ENCODE measurements around the gene FOLR3. TPM values are rescaled to one million over a fixed set of nuclear protein-coding genes. Genes with fewer than 3 reads are reported as not detected.
"Not testable (repeated sequence)": the region's sequence is repeated elsewhere in the genome, so short reads cannot be mapped to it uniquely, and the experiment has no call there.

The FOLR3 gene
- total RNA-seq, 2 experiments from 2014 or later: not detected

- BruUV-seq (replicated peaks): no TSS peak
- POLR2A ChIA-PET: no interaction called here
- Histone ChIP-seq H3K36me3 (ENCODE audit: insufficient read depth, low read length) (no peaks in the 10 kb centered on the region), H3K4me3 (ENCODE audit: low read depth, low read length, poor library complexity, severe bottlenecking) (no peak overlapping the region), H2AFZ (ENCODE audit: low read length) (no peak overlapping the region), H3K4me2 (ENCODE audit: low read length) (no peak overlapping the region), H3K79me2 (ENCODE audit: insufficient read depth, low read depth, low read length) (no peaks in the 10 kb centered on the region), H3K9me2 (ENCODE audit: insufficient read depth, low read length) (no peaks in the 10 kb centered on the region), H3K9me3 (ENCODE audit: low read length) (no peaks in the 10 kb centered on the region), H3K27ac (ENCODE audit: low read depth, low read length, poor library complexity, severe bottlenecking) (no peak overlapping the region), H3K4me1 (ENCODE audit: insufficient read depth, low read length, poor library complexity, severe bottlenecking) (no peaks in the 10 kb centered on the region), H4K20me1 (ENCODE audit: insufficient read depth, low read length) (no peaks in the 10 kb centered on the region)
- TF ChIP-seq EZH2phosphoT487 (IDR thresholded peaks at IDR 0.05; ENCODE audit: borderline replicate concordance, low read depth, low read length): no peak
- intact Hi-C loops (cut with micrococcal nuclease; ENCODE audit: unreplicated experiment): no loop called here
- CTCF ChIA-PET (ENCODE audit: unreplicated experiment): no interaction called here
- DNase-seq (ENCODE audit: low spot score): no peak
These were observed 5.5 kb downstream of the FOLR3 start for GRCh38 chr11:72141066-72141465.

- POLR2A ChIA-PET; BruUV-seq (replicated peaks); H3K79me2 ChIP-seq (ENCODE audit: insufficient read depth, low read depth, low read length): not testable (repeated sequence)
These were observed 6.6 kb downstream of the FOLR3 start for GRCh38 chr11:72142086-72142485.

DNA sequence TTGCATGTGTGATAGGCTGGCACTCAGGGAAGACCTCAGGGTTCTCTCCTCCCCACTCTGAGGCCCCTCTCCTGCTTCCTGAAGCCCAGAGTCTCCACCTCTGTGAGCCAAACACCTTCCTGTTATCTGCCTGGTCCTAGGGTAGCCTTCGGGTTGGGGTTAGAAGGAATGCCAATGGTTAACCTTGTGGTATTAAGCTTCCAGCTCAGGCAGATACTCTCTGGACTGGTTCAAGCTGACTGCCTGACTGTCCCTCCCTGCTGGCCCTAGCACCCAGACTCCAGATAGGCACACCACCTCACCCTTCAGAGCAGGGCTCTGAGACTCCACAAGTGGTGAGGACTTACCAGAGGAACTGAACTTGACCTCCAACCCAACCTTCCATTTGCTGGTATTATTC, 7.0 kb downstream of the FOLR3 start:
- POLR2A ChIA-PET: not testable (repeated sequence)

More at GRCh38 chr11:72142086-72142485, 6.6 kb downstream of the FOLR3 start:
- H3K27ac ChIP-seq (ENCODE audit: low read depth, low read length, poor library complexity, severe bottlenecking); H4K20me1 ChIP-seq (ENCODE audit: insufficient read depth, low read length); DNase-seq (ENCODE audit: low spot score); H3K9me2 ChIP-seq (ENCODE audit: insufficient read depth, low read length); H2AFZ ChIP-seq (ENCODE audit: low read length); H3K4me1 ChIP-seq (ENCODE audit: insufficient read depth, low read length, poor library complexity, severe bottlenecking); H3K9me3 ChIP-seq (ENCODE audit: low read length); intact Hi-C loops (cut with micrococcal nuclease; ENCODE audit: unreplicated experiment); CTCF ChIA-PET (ENCODE audit: unreplicated experiment); H3K36me3 ChIP-seq (ENCODE audit: insufficient read depth, low read length); H3K4me2 ChIP-seq (ENCODE audit: low read length); H3K4me3 ChIP-seq (ENCODE audit: low read depth, low read length, poor library complexity, severe bottlenecking): not testable (repeated sequence)

DNA sequence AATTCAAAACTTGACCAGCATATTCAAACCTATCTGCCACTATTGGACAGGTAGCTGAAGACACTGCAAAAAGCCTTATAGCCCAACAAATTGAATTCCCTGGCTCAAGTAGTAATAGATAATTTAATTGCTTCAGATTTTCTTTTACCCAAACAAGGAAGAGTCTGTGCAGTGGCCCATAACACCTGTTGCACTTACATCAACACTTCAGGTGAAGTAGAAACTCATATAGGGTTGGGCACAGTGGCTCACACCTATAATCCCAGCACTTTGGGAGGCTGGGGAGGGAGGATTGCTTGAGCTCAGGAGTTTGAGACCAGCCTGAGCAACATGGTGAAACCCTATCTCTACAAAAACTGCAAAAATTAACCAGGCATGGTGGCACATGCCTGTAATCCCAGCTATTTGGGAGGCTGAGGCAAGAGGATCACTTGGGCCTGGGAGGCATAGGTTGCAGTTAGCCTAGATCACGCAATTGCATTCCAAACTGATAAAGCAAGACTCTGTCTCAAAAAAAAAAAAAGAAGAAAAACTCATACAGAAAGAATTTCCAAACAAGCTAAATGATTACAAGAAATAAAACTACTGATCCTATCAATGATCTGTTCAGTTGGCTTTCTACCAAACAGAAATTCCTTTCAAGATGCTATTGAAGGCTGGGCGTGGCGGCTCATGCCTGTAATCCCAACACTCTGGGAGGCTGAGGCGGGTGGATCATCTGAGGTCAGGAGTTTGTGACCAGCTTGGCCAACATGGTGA, 9.5 kb downstream of the FOLR3 start:
- Histone ChIP-seq H2AFZ (ENCODE audit: low read length) (no peak overlapping the region), H3K4me1 (ENCODE audit: insufficient read depth, low read length, poor library complexity, severe bottlenecking) (no peaks in the 10 kb centered on the region), H3K4me3 (ENCODE audit: low read depth, low read length, poor library complexity, severe bottlenecking) (no peak overlapping the region), H3K79me2 (ENCODE audit: insufficient read depth, low read depth, low read length) (no peaks in the 10 kb centered on the region), H3K4me2 (ENCODE audit: low read length) (no peak overlapping the region), H3K9me2 (ENCODE audit: insufficient read depth, low read length) (no peaks in the 10 kb centered on the region), H3K27ac (ENCODE audit: low read depth, low read length, poor library complexity, severe bottlenecking) (no peak overlapping the region), H3K9me3 (ENCODE audit: low read length) (no peaks in the 10 kb centered on the region), H3K36me3 (ENCODE audit: insufficient read depth, low read length) (no peaks in the 10 kb centered on the region), H4K20me1 (ENCODE audit: insufficient read depth, low read length) (no peaks in the 10 kb centered on the region)
- DNase-seq (ENCODE audit: low spot score): no peak
- ChIA-PET CTCF (ENCODE audit: unreplicated experiment) (no interaction called here), POLR2A (interaction anchor here (0.7 kb wide), 2 partner anchors 67 to 163 kb away, joined by 3 to 5 read pairs; no protein-coding TSS in a partner anchor)
- intact Hi-C loops (cut with micrococcal nuclease; ENCODE audit: unreplicated experiment): loop anchor here (1.0 kb wide), 2 partner anchors 120 to 168 kb away; no protein-coding TSS in a partner anchor
- BruUV-seq (replicated peaks): no TSS peak
- no peak for TF ChIP-seq EZH2phosphoT487 (IDR thresholded peaks at IDR 0.05; ENCODE audit: borderline replicate concordance, low read depth, low read length)
- TF ChIP-seq, protein P1, sequence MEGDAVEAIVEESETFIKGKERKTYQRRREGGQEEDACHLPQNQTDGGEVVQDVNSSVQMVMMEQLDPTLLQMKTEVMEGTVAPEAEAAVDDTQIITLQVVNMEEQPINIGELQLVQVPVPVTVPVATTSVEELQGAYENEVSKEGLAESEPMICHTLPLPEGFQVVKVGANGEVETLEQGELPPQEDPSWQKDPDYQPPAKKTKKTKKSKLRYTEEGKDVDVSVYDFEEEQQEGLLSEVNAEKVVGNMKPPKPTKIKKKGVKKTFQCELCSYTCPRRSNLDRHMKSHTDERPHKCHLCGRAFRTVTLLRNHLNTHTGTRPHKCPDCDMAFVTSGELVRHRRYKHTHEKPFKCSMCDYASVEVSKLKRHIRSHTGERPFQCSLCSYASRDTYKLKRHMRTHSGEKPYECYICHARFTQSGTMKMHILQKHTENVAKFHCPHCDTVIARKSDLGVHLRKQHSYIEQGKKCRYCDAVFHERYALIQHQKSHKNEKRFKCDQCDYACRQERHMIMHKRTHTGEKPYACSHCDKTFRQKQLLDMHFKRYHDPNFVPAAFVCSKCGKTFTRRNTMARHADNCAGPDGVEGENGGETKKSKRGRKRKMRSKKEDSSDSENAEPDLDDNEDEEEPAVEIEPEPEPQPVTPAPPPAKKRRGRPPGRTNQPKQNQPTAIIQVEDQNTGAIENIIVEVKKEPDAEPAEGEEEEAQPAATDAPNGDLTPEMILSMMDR (conservative IDR thresholded peaks at IDR 0.05; ENCODE audit: low read length): no peak

More for the DNA sequence above, 7.0 kb downstream of the FOLR3 start:
- H4K20me1 ChIP-seq (ENCODE audit: insufficient read depth, low read length); H3K27ac ChIP-seq (ENCODE audit: low read depth, low read length, poor library complexity, severe bottlenecking); BruUV-seq (replicated peaks); H3K4me1 ChIP-seq (ENCODE audit: insufficient read depth, low read length, poor library complexity, severe bottlenecking); DNase-seq (ENCODE audit: low spot score); H3K9me2 ChIP-seq (ENCODE audit: insufficient read depth, low read length); intact Hi-C loops (cut with micrococcal nuclease; ENCODE audit: unreplicated experiment); H3K79me2 ChIP-seq (ENCODE audit: insufficient read depth, low read depth, low read length); H3K9me3 ChIP-seq (ENCODE audit: low read length); H3K36me3 ChIP-seq (ENCODE audit: insufficient read depth, low read length); H2AFZ ChIP-seq (ENCODE audit: low read length); H3K4me2 ChIP-seq (ENCODE audit: low read length); H3K4me3 ChIP-seq (ENCODE audit: low read depth, low read length, poor library complexity, severe bottlenecking): not testable (repeated sequence)
- CTCF ChIA-PET (ENCODE audit: unreplicated experiment): interaction anchor here (1.0 kb wide), 1 partner anchor 117 kb away, joined by 3 read pairs; no protein-coding TSS in a partner anchor
